ENCODE results near the gene DCST1.
A peak's percentile ranks its signal among the peaks of the same experiment; 100 is the strongest.

DNA sequence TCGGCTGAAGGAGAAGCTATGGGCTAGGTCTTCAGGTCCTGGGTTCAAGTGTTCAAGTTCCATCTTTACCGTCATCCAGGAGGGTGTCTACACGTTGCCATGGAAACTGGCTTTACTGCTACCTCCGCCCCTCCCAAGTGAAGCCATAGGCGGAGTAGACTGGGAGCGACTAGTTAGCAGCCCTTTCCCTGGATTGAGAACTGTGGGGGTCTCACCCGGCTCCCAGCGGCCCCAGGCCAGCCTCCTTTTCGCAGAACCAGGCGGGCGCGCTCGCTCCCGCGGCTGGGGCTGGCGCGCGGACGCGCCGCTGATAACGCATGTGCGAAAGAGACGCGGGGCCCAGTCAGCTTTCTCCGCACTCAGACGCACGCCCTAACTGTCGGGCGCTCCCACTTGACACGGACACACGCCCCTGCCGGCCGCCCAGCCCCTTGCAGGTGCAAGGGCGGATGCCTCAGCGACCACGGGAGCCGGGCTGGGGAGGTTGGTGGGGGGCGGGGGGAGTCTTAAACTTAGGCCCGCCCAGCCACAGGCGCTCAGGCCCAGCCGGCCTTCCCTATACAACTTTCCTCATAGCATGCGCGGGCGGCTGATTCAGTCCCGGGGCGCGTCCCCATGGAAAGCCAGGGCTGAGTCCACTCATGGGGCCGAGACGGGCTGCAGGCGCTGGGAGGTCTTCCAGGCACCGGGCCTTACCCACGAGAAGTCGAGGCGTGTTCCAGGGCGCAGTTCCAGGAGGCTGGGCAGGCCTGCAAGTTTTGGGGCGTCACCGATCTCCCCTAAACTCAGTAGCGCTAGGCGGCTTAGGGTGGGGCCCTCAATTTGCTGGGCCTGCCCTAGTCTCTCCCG lies 37.3 kb downstream of the DCST1 start:
- TF ChIP-seq, protein P1, sequence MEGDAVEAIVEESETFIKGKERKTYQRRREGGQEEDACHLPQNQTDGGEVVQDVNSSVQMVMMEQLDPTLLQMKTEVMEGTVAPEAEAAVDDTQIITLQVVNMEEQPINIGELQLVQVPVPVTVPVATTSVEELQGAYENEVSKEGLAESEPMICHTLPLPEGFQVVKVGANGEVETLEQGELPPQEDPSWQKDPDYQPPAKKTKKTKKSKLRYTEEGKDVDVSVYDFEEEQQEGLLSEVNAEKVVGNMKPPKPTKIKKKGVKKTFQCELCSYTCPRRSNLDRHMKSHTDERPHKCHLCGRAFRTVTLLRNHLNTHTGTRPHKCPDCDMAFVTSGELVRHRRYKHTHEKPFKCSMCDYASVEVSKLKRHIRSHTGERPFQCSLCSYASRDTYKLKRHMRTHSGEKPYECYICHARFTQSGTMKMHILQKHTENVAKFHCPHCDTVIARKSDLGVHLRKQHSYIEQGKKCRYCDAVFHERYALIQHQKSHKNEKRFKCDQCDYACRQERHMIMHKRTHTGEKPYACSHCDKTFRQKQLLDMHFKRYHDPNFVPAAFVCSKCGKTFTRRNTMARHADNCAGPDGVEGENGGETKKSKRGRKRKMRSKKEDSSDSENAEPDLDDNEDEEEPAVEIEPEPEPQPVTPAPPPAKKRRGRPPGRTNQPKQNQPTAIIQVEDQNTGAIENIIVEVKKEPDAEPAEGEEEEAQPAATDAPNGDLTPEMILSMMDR (IDR thresholded peaks at IDR 0.05): peak; percentile 75
- no peak for TF ChIP-seq EZH2 (IDR thresholded peaks at IDR 0.05; ENCODE audit: borderline replicate concordance, insufficient read depth, low read depth, low read length, poor library complexity, severe bottlenecking)

Measured in B cell (primary cell).